22Rv1 (cell line): ENCODE data around the gene FAM187B.

Source experiments
- ZFX ChIP-seq: fragments of 450-650 bp; IDR thresholded peaks from 2 replicates; pipeline ENCODE4 v1.6.1; 2017; ENCODE audit warnings: antibody characterized with exemption, borderline replicate concordance
- TF ChIP-seq, protein P1 (sequence below): fragments of 450-650 bp; IDR thresholded peaks from 2 replicates; pipeline ENCODE4 v1.5.1; 2017; ENCODE audit warnings: mild to moderate bottlenecking

DNA sequence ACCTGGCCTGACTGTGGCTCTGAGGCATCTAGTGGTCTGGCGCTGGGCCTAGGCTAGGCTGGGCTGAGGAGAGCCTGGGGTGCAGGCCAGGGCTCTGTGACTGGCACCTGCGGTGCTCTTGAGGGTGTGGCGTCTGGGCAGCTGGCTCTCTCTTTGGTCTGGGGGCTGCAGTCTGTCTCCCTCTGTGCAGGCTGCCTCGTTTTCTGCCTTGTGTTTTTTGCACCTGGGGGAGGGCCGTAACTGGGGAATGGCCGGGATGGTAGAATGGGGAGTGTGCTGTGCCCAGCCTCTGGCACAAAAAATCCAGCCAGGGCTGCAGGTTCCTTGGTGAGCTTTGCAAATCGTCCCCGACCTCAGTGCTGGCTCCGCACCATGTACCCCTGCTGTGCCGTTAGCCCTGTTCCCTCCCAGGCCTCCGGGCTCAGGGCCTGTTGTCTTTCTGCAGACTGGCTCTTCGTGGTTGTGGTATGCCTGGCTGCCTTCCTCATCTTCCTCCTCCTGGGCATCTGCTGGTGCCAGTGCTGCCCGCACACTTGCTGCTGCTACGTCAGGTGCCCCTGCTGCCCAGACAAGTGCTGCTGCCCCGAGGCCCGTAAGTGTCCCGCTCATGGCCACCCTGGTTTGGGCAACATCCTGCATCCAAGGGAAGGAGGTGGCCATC lies 33.7 kb upstream of the FAM187B start:
- TF ChIP-seq, protein P1, sequence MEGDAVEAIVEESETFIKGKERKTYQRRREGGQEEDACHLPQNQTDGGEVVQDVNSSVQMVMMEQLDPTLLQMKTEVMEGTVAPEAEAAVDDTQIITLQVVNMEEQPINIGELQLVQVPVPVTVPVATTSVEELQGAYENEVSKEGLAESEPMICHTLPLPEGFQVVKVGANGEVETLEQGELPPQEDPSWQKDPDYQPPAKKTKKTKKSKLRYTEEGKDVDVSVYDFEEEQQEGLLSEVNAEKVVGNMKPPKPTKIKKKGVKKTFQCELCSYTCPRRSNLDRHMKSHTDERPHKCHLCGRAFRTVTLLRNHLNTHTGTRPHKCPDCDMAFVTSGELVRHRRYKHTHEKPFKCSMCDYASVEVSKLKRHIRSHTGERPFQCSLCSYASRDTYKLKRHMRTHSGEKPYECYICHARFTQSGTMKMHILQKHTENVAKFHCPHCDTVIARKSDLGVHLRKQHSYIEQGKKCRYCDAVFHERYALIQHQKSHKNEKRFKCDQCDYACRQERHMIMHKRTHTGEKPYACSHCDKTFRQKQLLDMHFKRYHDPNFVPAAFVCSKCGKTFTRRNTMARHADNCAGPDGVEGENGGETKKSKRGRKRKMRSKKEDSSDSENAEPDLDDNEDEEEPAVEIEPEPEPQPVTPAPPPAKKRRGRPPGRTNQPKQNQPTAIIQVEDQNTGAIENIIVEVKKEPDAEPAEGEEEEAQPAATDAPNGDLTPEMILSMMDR = no peak
- TF ChIP-seq ZFX = no peak
